Brain microvascular endothelial cell (primary cell): ENCODE data around the gene RNF34.

Source experiments
- DNase-seq: peaks from one replicate; pipeline ENCODE4 v3.0.0-alpha.2; 2020
- H3K27ac ChIP-seq: fragments of 250-450 bp; sonication (Bioruptor Pico); 2 replicates; pipeline ENCODE4 v1.5.1; 2020; ENCODE audit warnings: mild to moderate bottlenecking, moderate library complexity
- H3K27me3 ChIP-seq: fragments of 250-450 bp; sonication (Bioruptor Pico); replicated peaks from 2 replicates; pipeline ENCODE4 v1.5.1; 2020; ENCODE audit warnings: mild to moderate bottlenecking
- H3K36me3 ChIP-seq: fragments of 250-450 bp; sonication (Bioruptor Pico); replicated peaks from 2 replicates; pipeline ENCODE4 v1.5.1; 2020; ENCODE audit warnings: mild to moderate bottlenecking
- H3K4me3 ChIP-seq: 2 replicates; pipeline ENCODE4 v1.5.1; 2011; ENCODE audit warnings: low read depth, mild to moderate bottlenecking, control low read depth, low read length, moderate library complexity
- CTCF ChIP-seq: IDR thresholded peaks from 2 replicates; pipeline ENCODE4 v1.5.1; 2011; ENCODE audit warnings: low read depth, mild to moderate bottlenecking, moderate library complexity, low read length, control low read depth, inconsistent platforms; ENCODE audit errors: missing control alignments
- in situ Hi-C: cut with HindIII; loops from 2 replicates; pipeline ENCODE4 v1.10.0; 2017; ENCODE audit warnings: low sequenced_read_pairs, low pct_ligation_motif_present

Gene RNF34

GRCh38 chr12:121413917-121414316, 14.0 kb downstream of the RNF34 start:
- Histone ChIP-seq H3K36me3 (peaks cover 22% of the 10 kb centered on the region), H3K27ac (no peak overlapping the region), H3K4me3 (no peak overlapping the region), H3K27me3 (no peaks in the 10 kb centered on the region)
- DNase-seq = no peak
- no peak for TF ChIP-seq CTCF
- in situ Hi-C loops = no loop called here

- no peak for TF ChIP-seq CTCF
- in situ Hi-C loops = no loop called here
- H3K27me3 ChIP-seq = no peaks in the 10 kb centered on the region
- no peak overlapping the region for H3K4me3 ChIP-seq
- no peak overlapping the region for H3K27ac ChIP-seq
- peaks cover 47% of the 10 kb centered on the region for H3K36me3 ChIP-seq
- DNase-seq = no peak
These were observed 17.9 kb downstream of the RNF34 start for GRCh38 chr12:121417847-121418246.

GRCh38 chr12:121420109-121420508, 20.2 kb downstream of the RNF34 start:
- no peak for TF ChIP-seq CTCF
- no peaks in the 10 kb centered on the region for H3K27me3 ChIP-seq
- peaks cover 68% of the 10 kb centered on the region for H3K36me3 ChIP-seq
- DNase-seq = no peak
- H3K4me3 ChIP-seq = no peak overlapping the region
- H3K27ac ChIP-seq = no peak overlapping the region
- in situ Hi-C loops = no loop called here

GRCh38 chr12:121423253-121423652, 23.3 kb downstream of the RNF34 start:
- no peak overlapping the region for H3K27ac ChIP-seq
- DNase-seq = no peak
- H3K4me3 ChIP-seq = no peak overlapping the region
- TF ChIP-seq CTCF = no peak
- in situ Hi-C loops = no loop called here
- H3K27me3 ChIP-seq = no peaks in the 10 kb centered on the region
- peaks cover 71% of the 10 kb centered on the region for H3K36me3 ChIP-seq

GRCh38 chr12:121423682-121424623, 24.0 kb downstream of the RNF34 start:
- DNase-seq = no peak
- Histone ChIP-seq H3K4me3 (no peak overlapping the region), H3K36me3 (peaks cover 71% of the 10 kb centered on the region), H3K27me3 (no peaks in the 10 kb centered on the region), H3K27ac (no peak overlapping the region)
- no peak for TF ChIP-seq CTCF
- in situ Hi-C loops = no loop called here
